ENCODE results near the gene SPG7.

Gene SPG7

GRCh38 chr16:89588413-89589109 lies 80.4 kb downstream of the SPG7 start:
- FAIRE-seq (no peak), DNase-seq (ENCODE audit: insufficient read length, low spot score) (no peak)
- TF ChIP-seq POLR2AphosphoS5 (IDR thresholded peaks at IDR 0.05; ENCODE audit: low read depth, low read length) (no peak), POLR2A (IDR thresholded peaks at IDR 0.05; ENCODE audit: low read depth, low read length) (no peak), TAF1 (IDR thresholded peaks at IDR 0.05; ENCODE audit: low read depth, low read length) (no peak), POU2F2 (IDR thresholded peaks at IDR 0.05; ENCODE audit: low read depth, low read length) (no peak), PAX5 (IDR thresholded peaks at IDR 0.05; ENCODE audit: insufficient read depth, low read length, severe bottlenecking) (no peak), SPI1 (IDR thresholded peaks at IDR 0.05; ENCODE audit: low read depth, low read length) (no peak)

DNA sequence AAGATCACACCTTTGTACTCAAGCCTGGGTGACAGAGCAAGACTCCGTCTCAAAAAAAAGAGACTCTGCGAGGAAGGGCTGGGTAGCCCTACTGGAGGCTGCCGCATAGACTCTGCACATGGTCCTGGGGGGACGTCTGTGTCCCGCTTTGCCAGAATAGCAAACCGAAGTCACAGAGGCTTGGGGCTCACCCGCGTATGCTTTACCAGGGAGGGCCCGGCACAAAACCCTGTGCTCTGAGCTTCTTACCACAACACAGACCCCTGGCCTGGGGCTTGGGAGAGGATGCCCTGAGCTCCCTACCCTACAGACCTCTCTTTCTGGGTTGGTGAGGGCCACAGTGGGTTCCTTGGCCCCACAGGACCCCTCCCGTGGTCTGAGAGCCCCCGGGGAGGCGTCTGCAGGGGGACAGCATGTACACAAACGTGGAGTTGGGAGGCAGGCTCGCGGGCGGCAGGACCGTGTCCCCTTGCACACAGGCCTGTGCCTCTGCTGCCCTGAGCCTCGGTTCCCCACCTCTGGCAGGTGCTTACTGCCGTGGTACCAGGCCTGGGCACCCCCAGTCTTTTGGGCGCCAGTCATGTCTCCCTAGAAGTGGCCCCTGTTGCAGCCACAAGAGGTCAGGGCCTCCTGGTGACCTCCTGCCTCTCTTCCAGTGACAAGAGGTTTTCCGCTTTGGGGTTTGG lies 81.2 kb downstream of the SPG7 start:
- FAIRE-seq (no peak), DNase-seq (ENCODE audit: insufficient read length, low spot score) (no peak)
- TF ChIP-seq TAF1 (IDR thresholded peaks at IDR 0.05; ENCODE audit: low read depth, low read length) = no peak
- TF ChIP-seq PAX5 (IDR thresholded peaks at IDR 0.05; ENCODE audit: insufficient read depth, low read length, severe bottlenecking) = no peak
- no peak for TF ChIP-seq POU2F2 (IDR thresholded peaks at IDR 0.05; ENCODE audit: low read depth, low read length)
- TF ChIP-seq POLR2AphosphoS5 (IDR thresholded peaks at IDR 0.05; ENCODE audit: low read depth, low read length) = no peak
- TF ChIP-seq SPI1 (IDR thresholded peaks at IDR 0.05; ENCODE audit: low read depth, low read length) = no peak
- no peak for TF ChIP-seq POLR2A (IDR thresholded peaks at IDR 0.05; ENCODE audit: low read depth, low read length)

- TF ChIP-seq TAF1 (IDR thresholded peaks at IDR 0.05; ENCODE audit: low read depth, low read length) (no peak), POU2F2 (IDR thresholded peaks at IDR 0.05; ENCODE audit: low read depth, low read length) (no peak), SPI1 (IDR thresholded peaks at IDR 0.05; ENCODE audit: low read depth, low read length) (no peak), POLR2A (IDR thresholded peaks at IDR 0.05; ENCODE audit: low read depth, low read length) (no peak), POLR2AphosphoS5 (IDR thresholded peaks at IDR 0.05; ENCODE audit: low read depth, low read length) (no peak), PAX5 (IDR thresholded peaks at IDR 0.05; ENCODE audit: insufficient read depth, low read length, severe bottlenecking) (no peak)
- no peak for FAIRE-seq
- no peak for DNase-seq (ENCODE audit: insufficient read length, low spot score)
Measured at GRCh38 chr16:89593841-89594240, 85.6 kb downstream of the SPG7 start.

GRCh38 chr16:89595330-89596060 lies 87.3 kb downstream of the SPG7 start:
- FAIRE-seq = peak; percentile 54

DNA sequence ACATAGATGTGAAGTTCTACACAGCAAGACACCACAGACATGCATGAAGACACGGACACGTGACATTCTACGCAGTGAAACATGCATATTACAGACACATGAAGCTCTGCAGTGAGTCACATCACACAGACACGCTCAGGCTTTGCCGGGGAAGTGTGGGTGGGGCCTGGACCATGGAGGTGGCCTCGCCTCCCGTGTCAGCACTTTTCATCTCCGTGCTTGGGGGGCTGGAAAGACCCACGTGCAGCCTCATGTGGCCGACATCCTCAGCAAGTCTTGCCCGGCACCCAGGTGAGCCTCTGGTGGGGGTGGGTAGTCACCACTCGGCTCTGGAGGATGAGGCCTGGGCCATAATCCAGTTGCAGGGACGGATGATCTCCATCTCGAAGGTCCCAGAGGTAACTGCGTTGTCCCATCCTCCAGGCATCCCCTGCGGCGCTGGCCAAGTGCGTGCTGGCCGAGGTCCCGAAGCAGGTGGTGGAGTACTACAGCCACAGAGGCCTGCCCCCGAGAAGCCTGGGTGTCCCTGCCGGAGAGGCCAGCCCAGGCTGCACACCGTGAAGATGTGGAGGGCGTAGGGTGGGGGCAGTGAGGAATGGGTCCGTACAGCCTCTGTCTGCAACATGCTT lies 88.0 kb downstream of the SPG7 start:
- FAIRE-seq (no peak), DNase-seq (ENCODE audit: insufficient read length, low spot score) (no peak)
- TF ChIP-seq POLR2AphosphoS5 (IDR thresholded peaks at IDR 0.05; ENCODE audit: low read depth, low read length) (no peak), SPI1 (IDR thresholded peaks at IDR 0.05; ENCODE audit: low read depth, low read length) (no peak), TAF1 (IDR thresholded peaks at IDR 0.05; ENCODE audit: low read depth, low read length) (no peak), PAX5 (IDR thresholded peaks at IDR 0.05; ENCODE audit: insufficient read depth, low read length, severe bottlenecking) (no peak), POU2F2 (IDR thresholded peaks at IDR 0.05; ENCODE audit: low read depth, low read length) (no peak), POLR2A (IDR thresholded peaks at IDR 0.05; ENCODE audit: low read depth, low read length) (no peak)

More at GRCh38 chr16:89595330-89596060, 87.3 kb downstream of the SPG7 start:
- TF ChIP-seq POLR2A (IDR thresholded peaks at IDR 0.05; ENCODE audit: low read depth, low read length) = no peak
- no peak for DNase-seq (ENCODE audit: insufficient read length, low spot score)

GRCh38 chr16:89596957-89597649 lies 88.9 kb downstream of the SPG7 start:
- TF ChIP-seq POU2F2 (IDR thresholded peaks at IDR 0.05; ENCODE audit: low read depth, low read length) (no peak), PAX5 (IDR thresholded peaks at IDR 0.05; ENCODE audit: insufficient read depth, low read length, severe bottlenecking) (no peak), POLR2A (IDR thresholded peaks at IDR 0.05; ENCODE audit: low read depth, low read length) (no peak), TAF1 (IDR thresholded peaks at IDR 0.05; ENCODE audit: low read depth, low read length) (no peak), SPI1 (IDR thresholded peaks at IDR 0.05; ENCODE audit: low read depth, low read length) (no peak), POLR2AphosphoS5 (IDR thresholded peaks at IDR 0.05; ENCODE audit: low read depth, low read length) (no peak)
- no peak for FAIRE-seq
- DNase-seq (ENCODE audit: insufficient read length, low spot score) = no peak

- DNase-seq (ENCODE audit: insufficient read length, low spot score) (no peak), FAIRE-seq (no peak)
- no peak for TF ChIP-seq POU2F2 (IDR thresholded peaks at IDR 0.05; ENCODE audit: low read depth, low read length)
- TF ChIP-seq SPI1 (IDR thresholded peaks at IDR 0.05; ENCODE audit: low read depth, low read length) = no peak
- no peak for TF ChIP-seq PAX5 (IDR thresholded peaks at IDR 0.05; ENCODE audit: insufficient read depth, low read length, severe bottlenecking)
- TF ChIP-seq POLR2A (IDR thresholded peaks at IDR 0.05; ENCODE audit: low read depth, low read length) = no peak
- no peak for TF ChIP-seq TAF1 (IDR thresholded peaks at IDR 0.05; ENCODE audit: low read depth, low read length)
- TF ChIP-seq POLR2AphosphoS5 (IDR thresholded peaks at IDR 0.05; ENCODE audit: low read depth, low read length) = no peak
Measured at GRCh38 chr16:89598199-89598598, 90.0 kb downstream of the SPG7 start.

DNA sequence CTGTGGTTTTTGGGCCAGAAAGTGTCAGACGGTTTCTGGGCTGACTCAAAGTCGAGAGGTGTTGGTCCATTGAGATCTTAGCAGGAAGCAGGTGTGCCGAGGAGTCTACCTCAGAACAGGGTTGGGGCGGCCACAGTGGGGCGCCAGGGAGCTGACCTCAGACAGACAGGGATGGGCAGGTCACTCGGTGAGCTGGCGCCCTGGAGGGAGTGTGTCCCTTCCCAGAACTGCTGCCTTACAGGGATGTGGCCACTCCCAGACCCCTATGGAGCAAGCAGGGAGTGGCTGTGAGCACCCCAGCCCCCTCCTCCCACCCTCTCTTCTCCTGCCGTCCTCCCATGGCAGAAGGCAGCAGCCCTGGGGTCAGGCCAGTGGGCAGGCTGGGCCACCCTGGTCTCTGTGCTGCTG lies 91.3 kb downstream of the SPG7 start:
- TF ChIP-seq POU2F2 (IDR thresholded peaks at IDR 0.05; ENCODE audit: low read depth, low read length) = no peak
- TF ChIP-seq PAX5 (IDR thresholded peaks at IDR 0.05; ENCODE audit: insufficient read depth, low read length, severe bottlenecking) = no peak
- TF ChIP-seq TAF1 (IDR thresholded peaks at IDR 0.05; ENCODE audit: low read depth, low read length) = no peak
- TF ChIP-seq POLR2A (IDR thresholded peaks at IDR 0.05; ENCODE audit: low read depth, low read length) = no peak
- no peak for TF ChIP-seq SPI1 (IDR thresholded peaks at IDR 0.05; ENCODE audit: low read depth, low read length)
- TF ChIP-seq POLR2AphosphoS5 (IDR thresholded peaks at IDR 0.05; ENCODE audit: low read depth, low read length) = no peak
- DNase-seq (ENCODE audit: insufficient read length, low spot score) = peak; percentile 63
- peak; percentile 69 for FAIRE-seq
